Nephron progenitor cell (in vitro differentiated cells): ENCODE measurements around the gene CTF1.

Experiments used
- DNase-seq: peaks from one replicate; pipeline ENCODE4 v3.0.0; 2021
- H3K27ac Mint-ChIP-seq: 2 replicates; pipeline ENCODE4 v1.8.0; 2021; ENCODE audit warnings: mild to moderate bottlenecking, moderate library complexity, mixed read lengths
- H3K27me3 Mint-ChIP-seq: 2 replicates; pipeline ENCODE4 v1.8.0; 2021; ENCODE audit warnings: mild to moderate bottlenecking, low read depth, mixed read lengths; ENCODE audit not compliant: poor library complexity
- H3K36me3 Mint-ChIP-seq: 2 replicates; pipeline ENCODE4 v1.8.0; 2021; ENCODE audit warnings: low read depth, mixed read lengths
- H3K4me1 Mint-ChIP-seq: 2 replicates; pipeline ENCODE4 v1.8.0; 2021; ENCODE audit warnings: mixed read lengths
- H3K4me3 Mint-ChIP-seq: 2 replicates; pipeline ENCODE4 v1.8.0; 2021; ENCODE audit warnings: mild to moderate bottlenecking, moderate library complexity, mixed read lengths
- H3K9me3 Mint-ChIP-seq: 2 replicates; pipeline ENCODE4 v1.8.0; 2021; ENCODE audit warnings: mild to moderate bottlenecking, moderate library complexity, mixed read lengths
- TF ChIP-seq, protein P1 (sequence below): fragments of 200-600 bp; sonication (generic); IDR thresholded peaks from 2 replicates; pipeline ENCODE4 v1.5.0; 2021; ENCODE audit warnings: antibody characterized with exemption

Gene CTF1

DNA sequence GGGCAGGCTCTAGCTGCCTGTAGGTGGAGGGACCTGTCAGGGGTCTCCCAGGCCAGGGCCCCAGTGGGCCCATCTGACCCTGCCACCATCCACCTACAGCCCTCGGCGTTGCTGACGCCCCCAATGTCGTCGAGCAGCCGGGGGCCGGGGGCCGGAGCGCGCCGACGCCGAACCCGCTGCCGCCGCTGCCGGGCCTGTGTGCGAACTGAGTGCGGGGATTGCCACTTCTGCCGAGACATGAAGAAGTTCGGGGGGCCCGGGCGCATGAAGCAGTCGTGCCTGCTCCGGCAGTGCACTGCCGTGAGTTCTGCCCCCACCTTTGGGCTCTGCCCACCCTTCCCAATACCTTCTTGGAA, 29.2 kb downstream of the CTF1 start:
- no peak for DNase-seq
- H3K9me3 Mint-ChIP-seq: no peaks in the 10 kb centered on the region
- H3K4me3 Mint-ChIP-seq: peak overlapping the region; percentile 78
- peak overlapping the region; percentile 69 for H3K27ac Mint-ChIP-seq
- no peaks in the 10 kb centered on the region for H3K27me3 Mint-ChIP-seq
- peaks cover 9% of the 10 kb centered on the region for H3K36me3 Mint-ChIP-seq
- TF ChIP-seq, protein P1, sequence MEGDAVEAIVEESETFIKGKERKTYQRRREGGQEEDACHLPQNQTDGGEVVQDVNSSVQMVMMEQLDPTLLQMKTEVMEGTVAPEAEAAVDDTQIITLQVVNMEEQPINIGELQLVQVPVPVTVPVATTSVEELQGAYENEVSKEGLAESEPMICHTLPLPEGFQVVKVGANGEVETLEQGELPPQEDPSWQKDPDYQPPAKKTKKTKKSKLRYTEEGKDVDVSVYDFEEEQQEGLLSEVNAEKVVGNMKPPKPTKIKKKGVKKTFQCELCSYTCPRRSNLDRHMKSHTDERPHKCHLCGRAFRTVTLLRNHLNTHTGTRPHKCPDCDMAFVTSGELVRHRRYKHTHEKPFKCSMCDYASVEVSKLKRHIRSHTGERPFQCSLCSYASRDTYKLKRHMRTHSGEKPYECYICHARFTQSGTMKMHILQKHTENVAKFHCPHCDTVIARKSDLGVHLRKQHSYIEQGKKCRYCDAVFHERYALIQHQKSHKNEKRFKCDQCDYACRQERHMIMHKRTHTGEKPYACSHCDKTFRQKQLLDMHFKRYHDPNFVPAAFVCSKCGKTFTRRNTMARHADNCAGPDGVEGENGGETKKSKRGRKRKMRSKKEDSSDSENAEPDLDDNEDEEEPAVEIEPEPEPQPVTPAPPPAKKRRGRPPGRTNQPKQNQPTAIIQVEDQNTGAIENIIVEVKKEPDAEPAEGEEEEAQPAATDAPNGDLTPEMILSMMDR: no peak
- peaks cover 34% of the 10 kb centered on the region for H3K4me1 Mint-ChIP-seq

DNA sequence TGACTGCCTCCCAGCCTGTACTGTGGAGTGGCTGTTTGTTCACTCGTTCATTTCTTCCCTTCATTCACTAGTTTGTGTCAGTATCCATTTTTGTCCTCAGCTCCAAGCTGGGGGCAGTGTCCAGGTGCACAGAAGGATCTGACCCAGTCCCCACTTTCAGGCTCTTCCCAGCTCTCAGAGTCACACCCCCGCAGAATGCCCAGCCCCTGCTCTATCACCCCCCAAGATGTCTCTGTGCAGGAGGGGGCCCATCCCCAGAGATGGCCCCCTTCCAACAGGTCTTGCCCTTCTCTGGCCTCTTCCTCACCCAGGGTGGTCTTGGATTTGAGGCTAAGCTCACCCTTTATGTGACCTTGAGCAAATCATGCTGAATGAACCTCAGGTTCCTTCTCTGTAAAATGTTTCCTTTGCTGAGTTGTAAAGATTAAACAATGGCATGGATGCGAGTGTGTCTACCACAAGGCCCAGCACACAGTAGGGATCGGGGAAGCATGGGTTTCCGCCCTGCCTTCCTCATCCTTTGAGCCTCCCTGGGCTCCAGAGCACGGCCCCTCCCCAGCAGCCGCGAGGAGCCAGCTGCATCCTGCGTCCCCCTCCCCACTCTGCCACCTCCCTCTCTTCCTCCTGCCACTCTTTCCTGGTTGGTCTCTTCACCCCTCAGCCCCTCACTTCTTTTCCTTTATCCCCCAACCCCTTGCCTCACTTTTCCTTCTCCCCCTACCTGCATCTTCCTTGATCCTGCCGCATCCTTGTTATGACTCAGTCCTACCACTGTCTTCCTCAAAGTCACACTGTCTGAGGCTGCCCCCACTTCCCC, 29.8 kb downstream of the CTF1 start:
- TF ChIP-seq, protein P1: no peak
- Mint-ChIP-seq H3K9me3 (no peaks in the 10 kb centered on the region), H3K27me3 (no peaks in the 10 kb centered on the region), H3K4me3 (peak overlapping the region; percentile 78), H3K27ac (peak overlapping the region; percentile 69), H3K36me3 (peaks cover 15% of the 10 kb centered on the region), H3K4me1 (peaks cover 28% of the 10 kb centered on the region)
- DNase-seq: no peak

DNA sequence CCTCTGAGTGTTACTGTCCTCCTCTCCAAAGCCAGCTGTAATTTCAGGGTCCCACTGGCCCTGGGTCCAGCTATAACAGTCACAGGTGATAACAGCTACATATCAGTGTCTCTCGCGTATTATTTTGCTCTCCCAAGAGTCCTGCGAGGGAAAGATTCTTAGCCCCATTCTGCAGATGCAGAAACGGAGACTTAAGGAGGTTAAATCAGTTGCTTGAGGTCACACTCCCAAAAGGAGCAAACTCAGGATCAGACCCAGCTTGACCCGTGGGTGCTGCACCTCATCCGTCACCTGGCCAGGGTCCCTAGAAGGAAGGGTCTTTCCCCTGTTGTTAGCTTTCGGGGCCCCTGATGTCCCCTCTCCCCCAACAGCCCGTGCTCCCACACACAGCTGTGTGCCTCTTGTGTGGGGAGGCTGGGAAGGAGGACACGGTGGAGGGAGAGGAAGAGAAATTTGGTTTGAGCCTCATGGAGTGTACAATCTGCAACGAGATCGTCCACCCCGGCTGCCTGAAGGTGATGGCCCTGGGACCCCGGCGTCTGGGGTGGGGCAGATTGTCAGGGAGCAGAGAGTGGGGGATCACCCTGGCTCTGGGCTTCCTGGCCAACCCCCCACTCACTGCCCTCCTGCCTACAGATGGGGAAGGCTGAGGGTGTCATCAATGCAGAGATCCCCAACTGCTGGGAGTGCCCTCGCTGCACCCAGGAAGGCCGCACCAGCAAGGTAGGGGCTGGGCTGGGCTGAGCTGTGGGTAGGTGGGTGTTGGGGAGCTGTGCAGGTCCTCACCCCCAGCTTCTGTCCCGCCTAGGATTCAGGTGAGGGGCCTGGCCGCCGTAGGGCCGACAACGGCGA, 30.7 kb downstream of the CTF1 start:
- H3K36me3 Mint-ChIP-seq: peaks cover 19% of the 10 kb centered on the region
- H3K9me3 Mint-ChIP-seq: no peaks in the 10 kb centered on the region
- peaks cover 25% of the 10 kb centered on the region for H3K4me1 Mint-ChIP-seq
- peak overlapping the region; percentile 78 for H3K4me3 Mint-ChIP-seq
- DNase-seq: no peak
- TF ChIP-seq, protein P1: no peak
- H3K27ac Mint-ChIP-seq: peak overlapping the region; percentile 69
- no peaks in the 10 kb centered on the region for H3K27me3 Mint-ChIP-seq

DNA sequence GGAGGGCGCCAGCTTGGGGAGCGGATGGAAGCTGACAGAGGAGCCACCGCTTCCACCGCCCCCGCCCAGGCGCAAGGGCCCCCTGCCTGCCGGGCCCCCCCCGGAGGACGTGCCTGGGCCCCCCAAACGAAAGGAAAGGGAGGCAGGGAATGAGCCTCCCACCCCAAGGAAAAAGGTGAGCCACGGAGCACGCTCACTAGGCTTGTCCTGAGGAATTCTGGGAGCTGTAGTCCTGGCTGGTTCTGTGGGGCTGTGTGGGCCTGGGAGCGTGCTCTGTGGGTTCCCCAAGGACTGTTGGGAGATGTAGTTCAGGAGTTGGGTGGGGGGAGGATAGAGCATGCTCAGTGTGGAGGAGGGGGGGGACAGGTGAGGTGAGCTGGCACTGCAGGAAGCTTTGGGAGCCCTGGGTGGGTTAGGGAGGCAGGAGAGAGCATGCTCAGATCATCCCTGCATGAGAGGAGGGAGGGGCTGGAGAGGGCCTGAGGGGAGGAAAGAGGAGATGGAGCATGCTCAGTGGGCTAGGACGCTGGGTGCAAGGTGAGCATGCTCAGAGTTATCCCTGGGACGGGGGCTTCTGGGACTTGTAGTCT, 31.5 kb downstream of the CTF1 start:
- H3K4me1 Mint-ChIP-seq: peaks cover 25% of the 10 kb centered on the region
- H3K9me3 Mint-ChIP-seq: no peaks in the 10 kb centered on the region
- no peak overlapping the region for H3K4me3 Mint-ChIP-seq
- TF ChIP-seq, protein P1: no peak
- no peaks in the 10 kb centered on the region for H3K27me3 Mint-ChIP-seq
- peak; percentile 73 for DNase-seq
- peaks cover 26% of the 10 kb centered on the region for H3K36me3 Mint-ChIP-seq
- H3K27ac Mint-ChIP-seq: no peak overlapping the region

DNA sequence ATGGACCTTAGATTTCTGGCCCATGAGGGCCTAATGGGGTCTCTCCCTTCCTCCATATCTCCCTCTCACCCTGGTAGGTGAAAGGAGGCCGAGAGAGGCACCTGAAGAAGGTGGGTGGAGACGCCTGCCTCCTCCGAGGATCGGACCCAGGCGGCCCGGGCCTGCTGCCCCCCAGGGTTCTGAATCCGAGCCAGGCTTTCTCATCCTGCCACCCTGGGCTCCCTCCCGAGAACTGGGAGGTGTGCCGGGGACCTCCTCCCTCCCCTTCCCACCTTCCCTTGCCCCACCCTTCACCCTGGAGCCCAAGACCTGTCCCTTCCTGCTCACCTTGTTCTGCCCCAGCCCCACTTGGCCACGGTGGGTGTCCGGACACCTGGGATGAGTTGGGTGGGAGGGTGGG, 32.0 kb downstream of the CTF1 start:
- Mint-ChIP-seq H3K4me3 (no peak overlapping the region), H3K9me3 (no peaks in the 10 kb centered on the region), H3K27ac (no peak overlapping the region), H3K36me3 (peaks cover 26% of the 10 kb centered on the region), H3K4me1 (peaks cover 25% of the 10 kb centered on the region), H3K27me3 (no peaks in the 10 kb centered on the region)
- DNase-seq: no peak
- TF ChIP-seq, protein P1: no peak
